Upper lobe of right lung (tissue), 1 donor: ENCODE measurements around the gene CPNE8. TPM values are rescaled to one million over a fixed set of nuclear protein-coding genes. Genes with fewer than 3 reads are reported as not detected.

Source experiments
- ATAC-seq: fragments of 200-7000 bp; cut with Tn5 transposase; one replicate; pipeline ENCODE4 v1.9.1; 2020; ENCODE audit warnings: mild to moderate bottlenecking, moderate library complexity
- DNase-seq: peaks from one replicate; pipeline ENCODE4 v3.0.0-alpha.2; 2020
- H3K27ac ChIP-seq: fragments of 200-600 bp; one replicate; pipeline ENCODE4 v1.8.0; 2022
- H3K27me3 ChIP-seq: fragments of 200-600 bp; one replicate; pipeline ENCODE4 v1.8.0; 2022; ENCODE audit warnings: mild to moderate bottlenecking
- H3K36me3 ChIP-seq: fragments of 200-600 bp; one replicate; pipeline ENCODE4 v1.8.0; 2022
- H3K4me1 ChIP-seq: fragments of 200-600 bp; one replicate; pipeline ENCODE4 v1.8.0; 2022
- H3K4me3 ChIP-seq: fragments of 200-600 bp; one replicate; pipeline ENCODE4 v1.8.0; 2022; ENCODE audit warnings: mild to moderate bottlenecking
- H3K9me3 ChIP-seq: fragments of 200-600 bp; one replicate; pipeline ENCODE4 v1.8.0; 2022
- intact Hi-C: fragments of 100-400 bp; cut with DNase I; formaldehyde crosslinking; loops from one replicate; pipeline ENCODE4 v1.11.0; 2022
- total RNA-seq: library from RNA; stranded (reverse); fragmentation: NEBNext Ultra II Directional; extraction: Animal tissue kit (Norgen Biotek cat#: 25700); gene quantifications from one replicate; pipeline ENCODE4 v1.2.1, GENCODE V29; 2021
- TF ChIP-seq, protein P1 (sequence below): fragments of 200-600 bp; IDR thresholded peaks from one replicate; pipeline ENCODE4 v1.8.0; 2022; ENCODE audit warnings: antibody characterized with exemption
- donor health status: DM: no; HTN: yes; CAD: no; lungs with severe emphysema.

CPNE8 gene
- total RNA-seq, 1 donor from 2014 or later = 32.1 TPM

DNA sequence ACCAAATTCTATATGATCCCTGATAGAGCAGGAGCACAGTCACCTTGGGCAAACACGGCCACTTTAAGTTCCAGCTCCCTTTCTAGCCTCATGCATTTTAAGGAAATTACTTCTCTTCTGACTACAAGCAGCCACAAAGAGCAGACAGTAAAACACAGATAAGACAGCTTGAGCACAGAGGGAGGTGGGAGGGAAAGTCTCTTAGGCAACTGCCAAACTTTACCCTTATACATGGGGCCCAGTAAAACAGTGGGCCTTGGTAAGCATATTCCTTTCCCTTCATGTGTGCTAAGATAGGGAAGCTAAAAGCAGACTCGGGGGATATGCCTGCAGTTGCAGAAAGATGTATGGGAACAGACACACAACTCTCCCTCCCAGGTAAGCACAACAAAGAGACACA, 235.9 kb downstream of the CPNE8 start:
- Histone ChIP-seq H3K9me3 (no peaks in the 10 kb centered on the region), H3K4me1 (no peaks in the 10 kb centered on the region), H3K36me3 (peaks cover 26% of the 10 kb centered on the region), H3K27ac (no peak overlapping the region), H3K4me3 (no peak overlapping the region), H3K27me3 (no peaks in the 10 kb centered on the region)
- TF ChIP-seq, protein P1, sequence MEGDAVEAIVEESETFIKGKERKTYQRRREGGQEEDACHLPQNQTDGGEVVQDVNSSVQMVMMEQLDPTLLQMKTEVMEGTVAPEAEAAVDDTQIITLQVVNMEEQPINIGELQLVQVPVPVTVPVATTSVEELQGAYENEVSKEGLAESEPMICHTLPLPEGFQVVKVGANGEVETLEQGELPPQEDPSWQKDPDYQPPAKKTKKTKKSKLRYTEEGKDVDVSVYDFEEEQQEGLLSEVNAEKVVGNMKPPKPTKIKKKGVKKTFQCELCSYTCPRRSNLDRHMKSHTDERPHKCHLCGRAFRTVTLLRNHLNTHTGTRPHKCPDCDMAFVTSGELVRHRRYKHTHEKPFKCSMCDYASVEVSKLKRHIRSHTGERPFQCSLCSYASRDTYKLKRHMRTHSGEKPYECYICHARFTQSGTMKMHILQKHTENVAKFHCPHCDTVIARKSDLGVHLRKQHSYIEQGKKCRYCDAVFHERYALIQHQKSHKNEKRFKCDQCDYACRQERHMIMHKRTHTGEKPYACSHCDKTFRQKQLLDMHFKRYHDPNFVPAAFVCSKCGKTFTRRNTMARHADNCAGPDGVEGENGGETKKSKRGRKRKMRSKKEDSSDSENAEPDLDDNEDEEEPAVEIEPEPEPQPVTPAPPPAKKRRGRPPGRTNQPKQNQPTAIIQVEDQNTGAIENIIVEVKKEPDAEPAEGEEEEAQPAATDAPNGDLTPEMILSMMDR = no peak
- intact Hi-C loops = no loop called here
- no peak for ATAC-seq
- DNase-seq = no peak

GRCh38 chr12:38669081-38669480, 236.3 kb downstream of the CPNE8 start:
- Histone ChIP-seq H3K27ac (no peak overlapping the region), H3K4me1 (no peaks in the 10 kb centered on the region), H3K4me3 (no peak overlapping the region), H3K9me3 (no peaks in the 10 kb centered on the region), H3K27me3 (no peaks in the 10 kb centered on the region), H3K36me3 (peaks cover 21% of the 10 kb centered on the region)
- intact Hi-C loops = no loop called here
- no peak for DNase-seq
- TF ChIP-seq, protein P1 = no peak
- ATAC-seq = no peak

DNA sequence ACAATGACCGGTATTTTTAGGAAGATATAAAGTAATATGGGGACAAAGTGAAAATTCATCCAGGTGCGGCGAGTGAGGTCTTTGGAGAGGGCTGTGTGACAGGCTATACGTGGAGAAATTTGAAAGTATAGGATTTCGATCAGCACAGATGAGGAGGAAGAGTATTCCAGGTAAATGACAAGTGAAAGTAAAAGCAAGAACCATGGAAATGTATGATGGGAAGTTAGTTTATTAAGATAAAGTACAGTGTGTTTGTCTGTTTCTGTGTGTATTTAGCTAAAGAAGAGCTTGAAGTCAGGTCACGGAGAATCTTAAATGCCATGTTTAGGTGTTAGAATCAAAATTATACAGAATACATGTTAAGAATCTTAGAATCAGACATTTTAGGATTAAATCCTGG, 239.0 kb downstream of the CPNE8 start:
- intact Hi-C loops = no loop called here
- no peak for ATAC-seq
- H3K27ac ChIP-seq = no peak overlapping the region
- DNase-seq = no peak
- H3K4me3 ChIP-seq = no peak overlapping the region
- H3K9me3 ChIP-seq = peaks cover 6% of the 10 kb centered on the region
- H3K36me3 ChIP-seq = peaks cover 11% of the 10 kb centered on the region
- no peaks in the 10 kb centered on the region for H3K4me1 ChIP-seq
- TF ChIP-seq, protein P1 = no peak
- no peaks in the 10 kb centered on the region for H3K27me3 ChIP-seq

- peaks cover 11% of the 10 kb centered on the region for H3K36me3 ChIP-seq
- no peaks in the 10 kb centered on the region for H3K4me1 ChIP-seq
- peak; percentile 48 for ATAC-seq
- TF ChIP-seq, protein P1 = peak; percentile 38
- no peak for DNase-seq
- H3K9me3 ChIP-seq = peaks cover 7% of the 10 kb centered on the region
- H3K27me3 ChIP-seq = no peaks in the 10 kb centered on the region
- intact Hi-C loops = no loop called here
- no peak overlapping the region for H3K27ac ChIP-seq
- H3K4me3 ChIP-seq = no peak overlapping the region
Measured at GRCh38 chr12:38664661-38665269, 240.6 kb downstream of the CPNE8 start.

DNA sequence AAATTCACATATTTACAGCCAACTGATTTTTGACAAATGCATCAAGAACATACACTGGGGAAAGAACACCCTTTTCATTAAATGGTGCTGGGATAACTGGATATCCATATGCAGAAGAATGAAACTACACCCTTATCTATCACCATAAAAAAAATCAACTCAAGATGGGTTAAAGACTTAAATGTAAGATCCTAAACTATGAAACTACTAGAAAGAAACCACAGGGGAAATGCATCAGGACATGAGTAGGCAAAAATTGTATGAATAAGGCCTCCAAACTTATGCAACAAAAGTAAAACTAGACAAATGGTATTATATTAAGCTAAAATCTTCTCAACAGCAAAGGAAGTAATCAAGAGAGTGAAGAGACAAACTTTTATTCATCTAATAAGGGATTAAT, 242.6 kb downstream of the CPNE8 start:
- DNase-seq (no peak), ATAC-seq (no peak)
- Histone ChIP-seq H3K27ac (no peak overlapping the region), H3K4me1 (no peaks in the 10 kb centered on the region), H3K27me3 (no peaks in the 10 kb centered on the region), H3K36me3 (peaks cover 5% of the 10 kb centered on the region), H3K4me3 (no peak overlapping the region), H3K9me3 (peaks cover 7% of the 10 kb centered on the region)
- intact Hi-C loops = no loop called here
- TF ChIP-seq, protein P1 = no peak

- Histone ChIP-seq H3K4me1 (no peaks in the 10 kb centered on the region), H3K9me3 (no peaks in the 10 kb centered on the region), H3K27me3 (no peaks in the 10 kb centered on the region), H3K4me3 (no peak overlapping the region), H3K36me3 (peaks cover 4% of the 10 kb centered on the region), H3K27ac (no peak overlapping the region)
- intact Hi-C loops = no loop called here
- ATAC-seq (no peak), DNase-seq (no peak)
- TF ChIP-seq, protein P1 = no peak
Measured at GRCh38 chr12:38653650-38654049, 251.7 kb downstream of the CPNE8 start.
